SU-DHL-6 (cell line): ENCODE results near the gene NGF.

Source experiments
- EZH2phosphoT487 ChIP-seq: fragments of 200-600 bp; sonication (generic), shearing (Covaris generic); conservative IDR thresholded peaks from 2 replicates; pipeline ENCODE4 v1.6.1; 2018; ENCODE audit warnings: mild to moderate bottlenecking, antibody characterized with exemption, low read length, moderate library complexity, mixed read lengths
- TF ChIP-seq, protein P1 (sequence below): fragments of 200-600 bp; sonication (generic); IDR thresholded peaks from one replicate; pipeline ENCODE4 v1.5.1; 2017; ENCODE audit warnings: antibody characterized with exemption, mild to moderate bottlenecking, low read length, moderate library complexity; ENCODE audit not compliant: insufficient read depth, poor library complexity, severe bottlenecking

GRCh38 chr1:115364046-115364779 lies 26.2 kb upstream of the NGF start:
- TF ChIP-seq, protein P1, sequence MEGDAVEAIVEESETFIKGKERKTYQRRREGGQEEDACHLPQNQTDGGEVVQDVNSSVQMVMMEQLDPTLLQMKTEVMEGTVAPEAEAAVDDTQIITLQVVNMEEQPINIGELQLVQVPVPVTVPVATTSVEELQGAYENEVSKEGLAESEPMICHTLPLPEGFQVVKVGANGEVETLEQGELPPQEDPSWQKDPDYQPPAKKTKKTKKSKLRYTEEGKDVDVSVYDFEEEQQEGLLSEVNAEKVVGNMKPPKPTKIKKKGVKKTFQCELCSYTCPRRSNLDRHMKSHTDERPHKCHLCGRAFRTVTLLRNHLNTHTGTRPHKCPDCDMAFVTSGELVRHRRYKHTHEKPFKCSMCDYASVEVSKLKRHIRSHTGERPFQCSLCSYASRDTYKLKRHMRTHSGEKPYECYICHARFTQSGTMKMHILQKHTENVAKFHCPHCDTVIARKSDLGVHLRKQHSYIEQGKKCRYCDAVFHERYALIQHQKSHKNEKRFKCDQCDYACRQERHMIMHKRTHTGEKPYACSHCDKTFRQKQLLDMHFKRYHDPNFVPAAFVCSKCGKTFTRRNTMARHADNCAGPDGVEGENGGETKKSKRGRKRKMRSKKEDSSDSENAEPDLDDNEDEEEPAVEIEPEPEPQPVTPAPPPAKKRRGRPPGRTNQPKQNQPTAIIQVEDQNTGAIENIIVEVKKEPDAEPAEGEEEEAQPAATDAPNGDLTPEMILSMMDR: no peak
- no peak for TF ChIP-seq EZH2phosphoT487
